HG03108 (cell line): ENCODE results near the gene ERMN.
"Not testable (repeated sequence)": the region's sequence is repeated elsewhere in the genome, so short reads cannot be mapped to it uniquely, and the experiment has no call there.

ENCODE experiments used
- ATAC-seq: cut with Tn5 transposase; IDR thresholded peaks from one replicate; pipeline ENCODE4 v1.9.1; 2021; ENCODE audit warnings: moderate library complexity; ENCODE audit not compliant: unreplicated experiment

ERMN gene

GRCh38 chr2:157301307-157301706 is 24.3 kb downstream of the ERMN start:
- no peak for ATAC-seq

- ATAC-seq: no peak
These were observed 28.7 kb downstream of the ERMN start for GRCh38 chr2:157296958-157297357.

- no peak for ATAC-seq
These were observed 29.1 kb downstream of the ERMN start for GRCh38 chr2:157296490-157296889.

DNA sequence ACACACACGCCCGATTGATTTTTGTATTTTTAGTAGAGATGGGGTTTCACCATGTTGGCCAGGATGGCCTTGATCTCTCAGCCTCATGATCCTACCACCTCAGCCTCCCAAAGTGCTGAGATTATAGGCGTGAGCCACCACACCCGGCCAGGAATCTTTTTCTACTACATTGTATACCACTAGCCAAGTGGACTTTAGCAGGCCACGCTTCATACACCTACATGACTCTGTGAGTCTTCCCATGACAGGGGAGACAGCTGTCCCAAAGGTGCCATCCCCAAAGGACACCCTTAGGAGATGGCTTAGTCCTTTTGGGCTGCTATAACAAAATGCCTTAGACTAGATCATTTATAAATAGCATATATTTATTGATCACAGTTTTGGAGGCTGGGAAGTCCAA is 32.8 kb downstream of the ERMN start:
- ATAC-seq: no peak

- no peak for ATAC-seq
These were observed 34.6 kb downstream of the ERMN start for GRCh38 chr2:157291018-157291417.

DNA sequence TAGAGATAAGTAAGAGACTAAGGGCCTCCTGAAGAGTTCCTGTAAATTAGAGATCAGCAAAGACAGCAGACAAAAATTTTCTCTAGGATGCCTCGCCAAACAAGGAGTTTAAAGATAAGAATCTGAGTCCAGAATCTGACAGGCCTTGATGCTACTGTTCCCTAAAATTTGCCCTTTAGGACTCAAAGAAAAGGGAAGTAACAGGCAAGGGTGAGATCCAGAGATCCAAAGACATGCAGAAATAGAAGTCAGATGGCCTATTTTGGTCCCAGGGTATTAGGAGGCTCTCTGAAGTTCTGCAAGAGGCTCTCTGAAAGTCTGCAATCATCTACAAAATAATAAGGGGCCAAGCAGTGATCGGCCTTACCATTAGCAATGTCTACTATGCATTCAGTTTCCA is 35.1 kb downstream of the ERMN start:
- ATAC-seq: no peak

DNA sequence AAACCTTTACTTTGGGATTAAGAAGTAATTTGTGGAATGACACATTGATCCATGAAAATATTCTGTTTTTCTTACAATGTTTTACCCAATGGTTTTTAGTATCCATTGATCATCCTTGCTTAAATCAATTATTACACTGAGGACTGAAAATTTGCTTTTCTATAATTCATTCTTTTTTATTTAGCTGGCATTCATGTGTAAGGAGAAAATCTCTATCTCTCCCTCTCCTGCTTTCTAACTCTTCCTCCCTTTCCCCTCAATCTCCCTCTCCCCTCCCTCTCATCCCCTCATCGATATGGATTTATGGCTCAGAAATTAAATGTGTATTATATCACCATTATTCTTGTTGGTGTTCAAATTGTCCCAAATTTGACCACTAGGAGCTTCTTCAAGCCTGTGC is 38.5 kb downstream of the ERMN start:
- no peak for ATAC-seq

DNA sequence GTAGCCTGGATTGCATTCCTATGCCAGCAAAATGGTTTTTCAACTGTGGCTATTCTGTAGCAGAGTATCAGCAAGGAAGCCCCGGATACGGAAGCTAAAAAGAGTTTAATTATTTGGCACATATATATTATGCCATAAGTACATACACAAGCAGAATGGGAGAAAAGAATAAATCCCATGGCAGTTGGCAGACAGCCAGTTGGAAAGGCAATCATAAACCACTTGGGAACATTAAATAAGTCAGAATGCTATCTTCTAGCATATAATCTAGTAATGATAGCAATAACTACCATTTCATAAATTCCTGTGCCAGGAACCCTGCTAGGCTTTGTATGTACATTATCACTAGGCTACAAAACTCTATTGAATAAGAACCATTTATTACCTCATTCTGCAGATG is 42.2 kb downstream of the ERMN start:
- no peak for ATAC-seq

GRCh38 chr2:157281316-157281715 is 44.3 kb downstream of the ERMN start:
- ATAC-seq: no peak

GRCh38 chr2:157279311-157279710 is 46.3 kb downstream of the ERMN start:
- not testable (repeated sequence) for ATAC-seq

GRCh38 chr2:157271590-157272203 is 53.9 kb downstream of the ERMN start:
- ATAC-seq: peak; percentile 55

DNA sequence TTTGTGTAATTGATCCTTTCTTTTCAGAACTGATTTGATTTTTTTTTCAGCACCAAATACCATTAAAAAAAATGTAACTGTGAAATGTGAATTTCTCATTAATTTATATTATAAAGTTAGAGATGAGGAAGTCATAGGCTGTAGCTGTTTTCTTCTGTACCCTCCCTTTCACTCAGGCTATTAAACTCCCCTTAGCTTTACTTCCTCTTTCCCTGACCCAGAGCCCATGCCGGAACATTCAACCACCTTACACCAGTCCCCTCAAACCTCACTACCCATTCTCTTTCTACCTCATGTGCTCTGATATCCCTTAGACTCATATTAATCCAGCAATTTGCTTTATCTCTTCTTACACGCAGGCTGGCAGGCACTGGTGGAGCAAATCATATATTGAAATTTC is 55.7 kb downstream of the ERMN start:
- ATAC-seq: peak; percentile 57

- ATAC-seq: no peak
These were observed 56.6 kb downstream of the ERMN start for GRCh38 chr2:157269060-157269459.
